VCaP (cell line): ENCODE data around the gene ZNF414.

ENCODE experiments used
- H3K27ac ChIP-seq: fragments of 450-650 bp; 2 replicates; pipeline ENCODE4 v1.5.1; 2017
- CTCF ChIP-seq: fragments of 450-650 bp; conservative IDR thresholded peaks from 2 replicates; pipeline ENCODE4 v1.5.1; 2017; ENCODE audit warnings: mild to moderate bottlenecking, moderate library complexity

Gene ZNF414

GRCh38 chr19:8517551-8518442 lies 3.8 kb upstream of the ZNF414 start:
- TF ChIP-seq CTCF, result no peak

GRCh38 chr19:8515317-8515716 lies 1.4 kb upstream of the ZNF414 start:
- no peak for TF ChIP-seq CTCF
- no peak overlapping the region for H3K27ac ChIP-seq

More at GRCh38 chr19:8517551-8518442, 3.8 kb upstream of the ZNF414 start:
- no peak overlapping the region for H3K27ac ChIP-seq

- H3K27ac ChIP-seq, result peak overlapping the region; percentile 90
These were observed 590 bp upstream of the ZNF414 start for GRCh38 chr19:8514505-8515009.

GRCh38 chr19:8513036-8513686 lies 806 bp downstream of the ZNF414 start:
- no peak for TF ChIP-seq CTCF
- H3K27ac ChIP-seq, result peak overlapping the region; percentile 90

- peak overlapping the region; percentile 90 for H3K27ac ChIP-seq
- TF ChIP-seq CTCF, result no peak
These were observed 1.6 kb downstream of the ZNF414 start for GRCh38 chr19:8512115-8512967.

GRCh38 chr19:8511573-8512101 lies 2.3 kb downstream of the ZNF414 start:
- no peak for TF ChIP-seq CTCF

GRCh38 chr19:8510589-8511115 lies 3.3 kb downstream of the ZNF414 start:
- no peak overlapping the region for H3K27ac ChIP-seq
- no peak for TF ChIP-seq CTCF

More at GRCh38 chr19:8511573-8512101, 2.3 kb downstream of the ZNF414 start:
- H3K27ac ChIP-seq, result no peak overlapping the region
